Stimulated activated CD4-positive, alpha-beta T cell treated with anti-CD3 and anti-CD28 coated beads, Interleukin-2, amount 100 ng/mL, for 4 hours (primary cell): ENCODE results near the gene SELENOF.
A peak's percentile ranks its signal among the peaks of the same experiment; 100 is the strongest.
"Not testable (repeated sequence)": the region's sequence is repeated elsewhere in the genome, so short reads cannot be mapped to it uniquely, and the experiment has no call there.

Source experiments
- DNase-seq: peaks from one replicate; pipeline ENCODE4 v3.0.0-alpha.2; 2020; ENCODE audit warnings: low read depth

The SELENOF gene

GRCh38 chr1:86856196-86856595, 57.7 kb downstream of the SELENOF start:
- DNase-seq: no peak

- DNase-seq: no peak
Observed at GRCh38 chr1:86854352-86854751, 59.6 kb downstream of the SELENOF start.

GRCh38 chr1:86852782-86853408, 61.0 kb downstream of the SELENOF start:
- DNase-seq: no peak

- no peak for DNase-seq
Observed at GRCh38 chr1:86852289-86852688, 61.6 kb downstream of the SELENOF start.

GRCh38 chr1:86849756-86850155, 64.2 kb downstream of the SELENOF start:
- DNase-seq: no peak

GRCh38 chr1:86848654-86849053, 65.3 kb downstream of the SELENOF start:
- DNase-seq: no peak

GRCh38 chr1:86846164-86846647, 67.7 kb downstream of the SELENOF start:
- no peak for DNase-seq

- no peak for DNase-seq
Observed at GRCh38 chr1:86845514-86845913, 68.4 kb downstream of the SELENOF start.

- DNase-seq: no peak
Observed at GRCh38 chr1:86841116-86841515, 72.8 kb downstream of the SELENOF start.

- DNase-seq: peak; percentile 24
Observed at GRCh38 chr1:86833461-86834215, 80.3 kb downstream of the SELENOF start.

GRCh38 chr1:86832433-86832832, 81.5 kb downstream of the SELENOF start:
- DNase-seq: no peak

GRCh38 chr1:86829321-86829720, 84.6 kb downstream of the SELENOF start:
- DNase-seq: no peak

- DNase-seq: no peak
Observed at GRCh38 chr1:86828024-86828423, 85.9 kb downstream of the SELENOF start.

GRCh38 chr1:86826856-86827255, 87.1 kb downstream of the SELENOF start:
- no peak for DNase-seq

GRCh38 chr1:86825319-86825718, 88.6 kb downstream of the SELENOF start:
- DNase-seq: no peak

- no peak for DNase-seq
Observed at GRCh38 chr1:86823821-86824500, 90.0 kb downstream of the SELENOF start.

- no peak for DNase-seq
Observed at GRCh38 chr1:86823386-86823785, 90.5 kb downstream of the SELENOF start.

GRCh38 chr1:86822459-86822858, 91.5 kb downstream of the SELENOF start:
- DNase-seq: no peak

GRCh38 chr1:86821956-86822355, 92.0 kb downstream of the SELENOF start:
- no peak for DNase-seq

GRCh38 chr1:86819970-86820369, 94.0 kb downstream of the SELENOF start:
- not testable (repeated sequence) for DNase-seq

GRCh38 chr1:86817246-86817826, 96.6 kb downstream of the SELENOF start:
- DNase-seq: not testable (repeated sequence)

- DNase-seq: not testable (repeated sequence)
Observed at GRCh38 chr1:86814118-86814517, 99.8 kb downstream of the SELENOF start.
